HUES64 (cell line): Measurements from ENCODE around the gene MYZAP.

Experiments used
- H3K27ac ChIP-seq: 2 replicates; pipeline ENCODE4 v1.7.0; 2013; ENCODE audit warnings: low read depth, low read length, inconsistent platforms
- H3K27me3 ChIP-seq: 2 replicates; pipeline ENCODE4 v1.6.1; 2013; ENCODE audit warnings: mild to moderate bottlenecking, low read length; ENCODE audit not compliant: insufficient read depth
- H3K36me3 ChIP-seq: 2 replicates; pipeline ENCODE4 v1.6.1; 2013; ENCODE audit warnings: mild to moderate bottlenecking, low read length; ENCODE audit not compliant: insufficient read depth
- H3K4me1 ChIP-seq: 2 replicates; pipeline ENCODE4 v1.6.1; 2013; ENCODE audit warnings: mild to moderate bottlenecking, low read length, moderate library complexity; ENCODE audit not compliant: insufficient read depth
- H3K4me3 ChIP-seq: 2 replicates; pipeline ENCODE4 v1.5.1; 2013; ENCODE audit warnings: mild to moderate bottlenecking, low read length, moderate library complexity
- H3K9ac ChIP-seq: 2 replicates; pipeline ENCODE4 v1.6.1; 2013; ENCODE audit warnings: mild to moderate bottlenecking, low read depth, low read length
- H3K9me3 ChIP-seq: 2 replicates; pipeline ENCODE4 v1.6.1; 2013; ENCODE audit warnings: low read depth, low read length; ENCODE audit not compliant: insufficient read depth
- WGBS: fragments of 150-250, 120-280 bp; methylation state at CpG from one replicate; pipeline ENCODE4 v1.1.7; 2013; ENCODE audit warnings: missing lambda C conversion rate; 5-methylcytosine and 5-hydroxymethylcytosine counted together

MYZAP gene

GRCh38 chr15:57681011-57681410, 89.3 kb downstream of the MYZAP start:
- Histone ChIP-seq H3K27ac (no peak overlapping the region), H3K27me3 (no peaks in the 10 kb centered on the region), H3K36me3 (no peaks in the 10 kb centered on the region), H3K4me1 (no peaks in the 10 kb centered on the region), H3K9ac (no peak overlapping the region), H3K4me3 (no peak overlapping the region), H3K9me3 (no peaks in the 10 kb centered on the region)
- no CpG with 5 or more reads among the region's 1 CpG for WGBS

DNA sequence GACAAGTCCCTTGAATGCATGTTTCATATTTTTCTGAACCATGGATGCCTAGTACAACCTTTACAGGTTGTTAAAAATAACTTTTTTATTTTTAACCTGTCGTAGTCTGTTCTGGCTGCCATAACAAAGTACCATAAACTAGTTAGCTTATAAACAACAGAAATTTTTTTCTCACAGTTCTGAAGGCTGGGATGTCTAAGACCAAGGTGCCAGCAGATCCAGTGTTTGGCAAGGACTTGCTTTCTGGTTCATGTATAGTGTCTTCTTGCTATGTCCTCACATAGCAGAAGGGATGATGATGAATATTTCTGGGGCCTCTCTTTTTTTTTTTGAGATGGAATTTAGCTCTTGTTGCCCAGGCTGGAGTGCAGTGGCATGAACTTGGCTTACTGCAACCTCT, 91.8 kb downstream of the MYZAP start:
- Histone ChIP-seq H3K9me3 (no peaks in the 10 kb centered on the region), H3K4me1 (no peaks in the 10 kb centered on the region), H3K9ac (no peak overlapping the region), H3K4me3 (no peak overlapping the region), H3K27ac (no peak overlapping the region), H3K36me3 (no peaks in the 10 kb centered on the region), H3K27me3 (no peaks in the 10 kb centered on the region)
- 100% methylated on average over 1 of the region's 1 CpG for WGBS

DNA sequence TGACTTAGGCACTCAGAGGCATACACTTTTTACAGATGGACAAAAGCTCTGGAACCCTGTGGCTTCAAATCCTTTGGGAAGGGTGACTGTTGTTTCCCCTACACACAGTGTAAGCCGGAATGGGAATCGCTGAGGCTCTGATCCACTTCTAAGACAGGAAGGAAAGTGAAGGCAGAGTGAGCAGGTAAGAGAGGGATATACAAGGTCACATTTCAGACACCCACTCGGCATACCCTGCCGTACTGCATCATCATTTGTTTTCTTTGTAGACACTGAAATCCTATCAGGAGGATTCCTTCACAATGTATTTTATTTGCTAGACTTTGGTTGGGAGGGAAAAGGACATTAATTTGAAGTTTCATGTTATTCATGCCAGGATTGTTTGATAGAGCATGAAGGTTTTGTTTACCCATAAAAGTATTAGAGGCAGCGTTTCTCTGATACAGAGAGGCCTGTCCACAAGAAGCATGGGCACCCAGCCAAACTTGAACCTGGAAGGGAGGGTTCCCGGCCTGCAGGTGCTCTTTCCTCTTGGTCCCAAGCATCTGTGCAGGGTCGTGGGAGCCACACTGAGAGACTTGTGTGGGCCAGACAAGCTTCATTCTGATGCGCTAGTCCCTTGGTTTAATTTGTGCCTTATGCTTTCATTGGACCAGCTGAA, 92.9 kb downstream of the MYZAP start:
- 95% methylated on average over 8 of the region's 8 CpGs for WGBS
- Histone ChIP-seq H3K27me3 (no peaks in the 10 kb centered on the region), H3K4me3 (no peak overlapping the region), H3K9ac (no peak overlapping the region), H3K4me1 (no peaks in the 10 kb centered on the region), H3K36me3 (no peaks in the 10 kb centered on the region), H3K9me3 (no peaks in the 10 kb centered on the region), H3K27ac (no peak overlapping the region)

DNA sequence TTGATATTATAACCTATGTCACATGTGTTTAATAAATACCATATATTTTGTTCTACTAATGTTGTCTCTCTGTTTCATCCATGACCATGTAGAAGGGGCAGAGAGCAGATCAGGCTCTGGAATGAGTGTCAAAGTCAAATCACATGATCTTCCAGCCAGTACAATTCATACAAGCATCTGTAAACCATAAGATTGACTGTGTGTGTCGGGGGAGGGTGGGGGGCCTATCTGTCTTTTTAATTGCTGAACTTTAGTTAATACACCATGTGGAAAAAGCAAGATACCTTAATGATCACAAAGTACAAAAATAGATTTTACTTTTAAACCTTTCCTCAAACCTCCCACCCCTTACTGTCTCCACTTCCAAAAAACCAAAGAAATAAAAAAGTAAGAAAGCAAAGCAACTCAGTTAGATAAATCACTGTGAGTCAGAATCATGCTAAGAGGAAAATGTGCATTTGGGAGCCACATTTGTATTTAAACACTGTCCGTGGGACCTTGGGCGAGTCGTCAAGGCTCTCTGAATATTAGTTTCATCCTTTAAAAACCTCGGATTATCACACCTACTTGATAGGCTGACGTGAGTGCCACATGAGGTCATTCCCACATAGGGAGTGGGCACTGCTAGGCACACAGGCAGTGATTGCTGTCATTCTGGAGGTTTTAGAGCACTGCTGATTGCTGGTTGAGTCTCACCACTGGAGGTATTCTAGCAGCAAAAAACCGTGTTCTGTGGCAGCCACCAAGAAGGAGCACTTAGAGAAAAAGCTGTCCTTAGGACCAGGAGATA, 93.8 kb downstream of the MYZAP start:
- no peak overlapping the region for H3K27ac ChIP-seq
- no peak overlapping the region for H3K4me3 ChIP-seq
- H3K4me1 ChIP-seq: no peaks in the 10 kb centered on the region
- no peak overlapping the region for H3K9ac ChIP-seq
- 73% methylated on average over 6 of the region's 7 CpGs for WGBS
- H3K9me3 ChIP-seq: no peaks in the 10 kb centered on the region
- no peaks in the 10 kb centered on the region for H3K27me3 ChIP-seq
- H3K36me3 ChIP-seq: no peaks in the 10 kb centered on the region

- H3K9ac ChIP-seq: no peak overlapping the region
- H3K36me3 ChIP-seq: no peaks in the 10 kb centered on the region
- H3K4me3 ChIP-seq: no peak overlapping the region
- H3K27ac ChIP-seq: no peak overlapping the region
- no peaks in the 10 kb centered on the region for H3K9me3 ChIP-seq
- no peaks in the 10 kb centered on the region for H3K4me1 ChIP-seq
- WGBS: 93% methylated on average over 4 of the region's 4 CpGs
- no peaks in the 10 kb centered on the region for H3K27me3 ChIP-seq
Observed at GRCh38 chr15:57686657-57687056, 95.0 kb downstream of the MYZAP start.

- Histone ChIP-seq H3K36me3 (no peaks in the 10 kb centered on the region), H3K9ac (no peak overlapping the region), H3K4me1 (no peaks in the 10 kb centered on the region), H3K4me3 (no peak overlapping the region), H3K27me3 (no peaks in the 10 kb centered on the region), H3K27ac (no peak overlapping the region), H3K9me3 (no peaks in the 10 kb centered on the region)
- 92% methylated on average over 6 of the region's 6 CpGs for WGBS
Observed at GRCh38 chr15:57690341-57690966, 98.8 kb downstream of the MYZAP start.

DNA sequence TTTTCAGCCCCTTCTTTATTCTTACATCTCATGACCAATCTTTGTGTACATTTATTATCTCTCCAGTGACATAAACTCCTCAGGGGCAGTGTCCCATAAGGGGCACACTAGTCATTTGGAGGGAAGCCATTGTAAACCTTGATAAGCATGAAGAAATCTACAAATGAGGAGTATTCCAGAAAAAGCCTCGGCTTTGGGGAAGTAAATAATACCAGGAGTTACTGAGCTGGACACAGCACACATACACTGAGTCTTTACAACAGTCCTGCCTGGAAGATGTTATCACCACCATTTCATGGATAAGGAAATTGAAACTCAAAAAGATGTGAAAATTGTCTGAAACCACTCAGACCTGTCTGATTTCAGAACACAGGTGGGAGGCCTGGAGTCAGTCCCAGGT, 99.4 kb downstream of the MYZAP start:
- no peaks in the 10 kb centered on the region for H3K36me3 ChIP-seq
- no peak overlapping the region for H3K27ac ChIP-seq
- H3K27me3 ChIP-seq: no peaks in the 10 kb centered on the region
- H3K4me3 ChIP-seq: no peak overlapping the region
- no peaks in the 10 kb centered on the region for H3K4me1 ChIP-seq
- 100% methylated on average over 1 of the region's 1 CpG for WGBS
- H3K9me3 ChIP-seq: no peaks in the 10 kb centered on the region
- H3K9ac ChIP-seq: no peak overlapping the region

DNA sequence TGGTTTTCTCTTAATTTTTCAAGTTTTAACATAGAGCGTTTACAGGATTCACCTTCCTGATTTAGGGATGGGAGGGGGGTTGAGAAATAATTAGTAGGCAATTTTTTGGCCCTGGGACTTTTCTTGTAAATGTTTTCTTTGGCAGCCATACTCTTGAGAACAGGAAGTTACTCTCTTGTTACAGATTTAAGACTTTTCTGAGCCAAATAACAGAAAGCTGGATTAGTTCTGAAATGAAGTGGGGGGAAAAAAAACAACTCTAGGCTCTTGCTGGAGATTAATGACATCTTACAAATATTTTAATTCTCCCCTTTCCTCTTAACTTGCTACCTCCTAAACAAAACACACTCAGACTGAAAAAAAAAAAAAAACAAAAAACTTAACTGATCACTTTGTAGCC, 101.0 kb downstream of the MYZAP start:
- Histone ChIP-seq H3K4me3 (no peak overlapping the region), H3K9me3 (no peaks in the 10 kb centered on the region), H3K27ac (no peak overlapping the region), H3K4me1 (no peaks in the 10 kb centered on the region), H3K27me3 (no peaks in the 10 kb centered on the region), H3K9ac (no peak overlapping the region), H3K36me3 (no peaks in the 10 kb centered on the region)
- 87% methylated on average over 1 of the region's 1 CpG for WGBS

GRCh38 chr15:57694279-57694678, 102.6 kb downstream of the MYZAP start:
- Histone ChIP-seq H3K27ac (no peak overlapping the region), H3K9me3 (no peaks in the 10 kb centered on the region), H3K4me1 (no peaks in the 10 kb centered on the region), H3K36me3 (no peaks in the 10 kb centered on the region), H3K27me3 (no peaks in the 10 kb centered on the region), H3K4me3 (no peak overlapping the region), H3K9ac (no peak overlapping the region)
- WGBS: 88% methylated on average over 1 of the region's 1 CpG

GRCh38 chr15:57696146-57696545, 104.4 kb downstream of the MYZAP start:
- Histone ChIP-seq H3K27me3 (peaks cover 7% of the 10 kb centered on the region), H3K9me3 (no peaks in the 10 kb centered on the region), H3K36me3 (no peaks in the 10 kb centered on the region), H3K27ac (no peak overlapping the region), H3K4me3 (no peak overlapping the region), H3K9ac (no peak overlapping the region), H3K4me1 (no peaks in the 10 kb centered on the region)
- WGBS: 87% methylated on average over 5 of the region's 5 CpGs

GRCh38 chr15:57697588-57697987, 105.9 kb downstream of the MYZAP start:
- no peak overlapping the region for H3K9ac ChIP-seq

More at GRCh38 chr15:57697588-57697987, 105.9 kb downstream of the MYZAP start:
- Histone ChIP-seq H3K27me3 (peaks cover 21% of the 10 kb centered on the region), H3K36me3 (no peaks in the 10 kb centered on the region), H3K9me3 (no peaks in the 10 kb centered on the region), H3K4me1 (no peaks in the 10 kb centered on the region), H3K27ac (no peak overlapping the region), H3K4me3 (no peak overlapping the region)
- WGBS: 92% methylated on average over 4 of the region's 4 CpGs
